Activated T-cell treated with anti-CD3 and anti-CD28 coated beads, Interleukin-2, amount 50 U/mL, for 24 hours (primary cell): ENCODE results near the gene CLPSL1.
A peak's percentile ranks its signal among the peaks of the same experiment; 100 is the strongest.

Experiments used
- DNase-seq: peaks from one replicate; pipeline ENCODE4 v3.0.0-alpha.2; 2020
- H3K27ac Mint-ChIP-seq: 2 replicates; pipeline ENCODE4 v1.8.0; 2020; ENCODE audit warnings: mild to moderate bottlenecking, mixed read lengths
- H3K27me3 Mint-ChIP-seq: 2 replicates; pipeline ENCODE4 v1.8.0; 2020; ENCODE audit warnings: mixed read lengths
- H3K36me3 Mint-ChIP-seq: 2 replicates; pipeline ENCODE4 v1.8.0; 2020; ENCODE audit warnings: low read depth, mixed read lengths
- H3K4me1 Mint-ChIP-seq: 2 replicates; pipeline ENCODE4 v1.8.0; 2020; ENCODE audit warnings: low read depth, mixed read lengths
- H3K4me3 Mint-ChIP-seq: 2 replicates; pipeline ENCODE4 v1.8.0; 2020; ENCODE audit warnings: mild to moderate bottlenecking, moderate library complexity, mixed read lengths
- H3K9me3 Mint-ChIP-seq: 2 replicates; pipeline ENCODE4 v1.8.0; 2020; ENCODE audit warnings: mixed read lengths

CLPSL1 gene

GRCh38 chr6:35797837-35798526, 17.2 kb downstream of the CLPSL1 start:
- no peak overlapping the region for H3K4me3 Mint-ChIP-seq
- no peak for DNase-seq
- H3K27ac Mint-ChIP-seq, result no peak overlapping the region
- H3K9me3 Mint-ChIP-seq, result no peaks in the 10 kb centered on the region
- no peaks in the 10 kb centered on the region for H3K4me1 Mint-ChIP-seq
- H3K27me3 Mint-ChIP-seq, result no peaks in the 10 kb centered on the region
- no peaks in the 10 kb centered on the region for H3K36me3 Mint-ChIP-seq

- DNase-seq, result no peak
- Mint-ChIP-seq H3K27ac (no peak overlapping the region), H3K36me3 (no peaks in the 10 kb centered on the region), H3K4me1 (no peaks in the 10 kb centered on the region), H3K27me3 (no peaks in the 10 kb centered on the region), H3K9me3 (no peaks in the 10 kb centered on the region), H3K4me3 (no peak overlapping the region)
Measured at GRCh38 chr6:35798706-35799105, 17.9 kb downstream of the CLPSL1 start.

- peaks cover 4% of the 10 kb centered on the region for H3K4me1 Mint-ChIP-seq
- H3K36me3 Mint-ChIP-seq, result no peaks in the 10 kb centered on the region
- H3K9me3 Mint-ChIP-seq, result no peaks in the 10 kb centered on the region
- H3K27me3 Mint-ChIP-seq, result peaks cover 11% of the 10 kb centered on the region
- H3K4me3 Mint-ChIP-seq, result no peak overlapping the region
- no peak overlapping the region for H3K27ac Mint-ChIP-seq
- no peak for DNase-seq
Measured at GRCh38 chr6:35801148-35801547, 20.3 kb downstream of the CLPSL1 start.

- DNase-seq, result peak; percentile 65
- no peaks in the 10 kb centered on the region for H3K9me3 Mint-ChIP-seq
- H3K27me3 Mint-ChIP-seq, result peaks cover 35% of the 10 kb centered on the region
- no peaks in the 10 kb centered on the region for H3K36me3 Mint-ChIP-seq
- no peak within 1 kb of the TSS for H3K27ac Mint-ChIP-seq
- H3K4me3 Mint-ChIP-seq, result no peak within 1 kb of the TSS
- H3K4me1 Mint-ChIP-seq, result peaks cover 4% of the 10 kb centered on the region
Measured at GRCh38 chr6:35804996-35805736, 24.3 kb downstream of the CLPSL1 start, which contains the start of gene LHFPL5. Gene LHFPL5, plus strand, starts transcription at chr6:35805352. Its CDS starts 319 bp downstream, at chr6:35805671.

GRCh38 chr6:35808688-35809087, 27.9 kb downstream of the CLPSL1 start:
- Mint-ChIP-seq H3K27ac (no peak overlapping the region), H3K4me3 (no peak overlapping the region), H3K9me3 (no peaks in the 10 kb centered on the region), H3K36me3 (no peaks in the 10 kb centered on the region), H3K4me1 (peaks cover 6% of the 10 kb centered on the region), H3K27me3 (peaks cover 35% of the 10 kb centered on the region)
- DNase-seq, result no peak

- H3K27me3 Mint-ChIP-seq, result peaks cover 34% of the 10 kb centered on the region
- no peak for DNase-seq
- H3K9me3 Mint-ChIP-seq, result no peaks in the 10 kb centered on the region
- H3K4me1 Mint-ChIP-seq, result peaks cover 5% of the 10 kb centered on the region
- no peaks in the 10 kb centered on the region for H3K36me3 Mint-ChIP-seq
- H3K4me3 Mint-ChIP-seq, result no peak overlapping the region
- H3K27ac Mint-ChIP-seq, result no peak overlapping the region
Measured at GRCh38 chr6:35809809-35810208, 29.0 kb downstream of the CLPSL1 start.

- H3K27ac Mint-ChIP-seq, result no peak overlapping the region
- peaks cover 2% of the 10 kb centered on the region for H3K4me1 Mint-ChIP-seq
- H3K4me3 Mint-ChIP-seq, result no peak overlapping the region
- H3K9me3 Mint-ChIP-seq, result no peaks in the 10 kb centered on the region
- no peaks in the 10 kb centered on the region for H3K36me3 Mint-ChIP-seq
- no peak for DNase-seq
- H3K27me3 Mint-ChIP-seq, result peaks cover 24% of the 10 kb centered on the region
Measured at GRCh38 chr6:35810971-35811698, 30.3 kb downstream of the CLPSL1 start.

- Mint-ChIP-seq H3K4me1 (peaks cover 2% of the 10 kb centered on the region), H3K27ac (no peak overlapping the region), H3K36me3 (no peaks in the 10 kb centered on the region), H3K27me3 (peaks cover 19% of the 10 kb centered on the region), H3K9me3 (peaks cover 2% of the 10 kb centered on the region), H3K4me3 (no peak overlapping the region)
- no peak for DNase-seq
Measured at GRCh38 chr6:35811699-35811995, 30.8 kb downstream of the CLPSL1 start.

GRCh38 chr6:35817515-35817914, 36.7 kb downstream of the CLPSL1 start:
- DNase-seq, result no peak
- H3K27me3 Mint-ChIP-seq, result no peaks in the 10 kb centered on the region
- H3K9me3 Mint-ChIP-seq, result peaks cover 6% of the 10 kb centered on the region
- H3K4me3 Mint-ChIP-seq, result no peak overlapping the region
- H3K27ac Mint-ChIP-seq, result no peak overlapping the region
- H3K4me1 Mint-ChIP-seq, result no peaks in the 10 kb centered on the region
- no peaks in the 10 kb centered on the region for H3K36me3 Mint-ChIP-seq

GRCh38 chr6:35823601-35824000, 42.8 kb downstream of the CLPSL1 start:
- peaks cover 3% of the 10 kb centered on the region for H3K27me3 Mint-ChIP-seq
- no peaks in the 10 kb centered on the region for H3K36me3 Mint-ChIP-seq
- no peaks in the 10 kb centered on the region for H3K4me1 Mint-ChIP-seq
- DNase-seq, result no peak
- H3K4me3 Mint-ChIP-seq, result no peak overlapping the region
- H3K27ac Mint-ChIP-seq, result no peak overlapping the region
- no peaks in the 10 kb centered on the region for H3K9me3 Mint-ChIP-seq

GRCh38 chr6:35824552-35825192, 43.9 kb downstream of the CLPSL1 start:
- peaks cover 3% of the 10 kb centered on the region for H3K27me3 Mint-ChIP-seq

GRCh38 chr6:35829306-35829705, 48.5 kb downstream of the CLPSL1 start:
- Mint-ChIP-seq H3K27ac (no peak overlapping the region), H3K9me3 (no peaks in the 10 kb centered on the region), H3K4me1 (no peaks in the 10 kb centered on the region), H3K36me3 (peaks cover 24% of the 10 kb centered on the region), H3K27me3 (peaks cover 3% of the 10 kb centered on the region), H3K4me3 (no peak overlapping the region)
- DNase-seq, result no peak

More at GRCh38 chr6:35824552-35825192, 43.9 kb downstream of the CLPSL1 start:
- Mint-ChIP-seq H3K4me3 (no peak overlapping the region), H3K9me3 (no peaks in the 10 kb centered on the region), H3K27ac (no peak overlapping the region), H3K36me3 (no peaks in the 10 kb centered on the region), H3K4me1 (no peaks in the 10 kb centered on the region)
- no peak for DNase-seq

GRCh38 chr6:35831257-35832007, 50.6 kb downstream of the CLPSL1 start:
- H3K36me3 Mint-ChIP-seq, result peaks cover 44% of the 10 kb centered on the region

GRCh38 chr6:35833536-35833935, 52.7 kb downstream of the CLPSL1 start:
- Mint-ChIP-seq H3K4me1 (no peaks in the 10 kb centered on the region), H3K27ac (no peak overlapping the region), H3K36me3 (peaks cover 60% of the 10 kb centered on the region), H3K4me3 (no peak overlapping the region), H3K9me3 (no peaks in the 10 kb centered on the region), H3K27me3 (no peaks in the 10 kb centered on the region)
- no peak for DNase-seq

More at GRCh38 chr6:35831257-35832007, 50.6 kb downstream of the CLPSL1 start:
- Mint-ChIP-seq H3K4me1 (no peaks in the 10 kb centered on the region), H3K4me3 (no peak overlapping the region), H3K27ac (no peak overlapping the region), H3K9me3 (no peaks in the 10 kb centered on the region), H3K27me3 (peaks cover 3% of the 10 kb centered on the region)
- no peak for DNase-seq
